GM12878 (cell line): ENCODE results near the gene DENND1B. TPM values are rescaled to one million over a fixed set of nuclear protein-coding genes. Genes with fewer than 3 reads are reported as not detected.

Experiments used
- ATAC-seq: fragments of 200-7000 bp; cut with Tn5 transposase; 3 replicates; pipeline ENCODE4 v1.9.1; 2020; ENCODE audit warnings: mild to moderate bottlenecking, moderate library complexity
- BruUV-seq: library from RNA; stranded (reverse); fragments of 400-500 nt; replicated peaks from 2 replicates; lab custom pipeline; 2021; lab: Mats Ljungman, UMichigan
- CTCF ChIA-PET: fragments of 300-600 bp; sonication (Branson Sonifier 250); formaldehyde crosslinking; extraction: SDS; loops from one replicate; lab custom pipeline; 2021; ENCODE audit warnings: inconsistent platforms; lab: Yijun Ruan, JAX
- POLR2A ChIA-PET: fragments of 350-600 bp; formaldehyde crosslinking; extraction: SDS; loops from one replicate; lab custom pipeline; 2021; ENCODE audit warnings: inconsistent platforms; lab: Charles Lee
- RAD21 ChIA-PET: fragments of 300-600 bp; sonication (Branson Sonifier 250); formaldehyde crosslinking; loops from one replicate; lab custom pipeline; 2023; ENCODE audit warnings: antibody characterized with exemption; ENCODE audit not compliant: unreplicated experiment; lab: Charles Lee
- SMC1A ChIA-PET: fragments of 300-600 bp; sonication (Branson Sonifier 250); formaldehyde crosslinking; loops from one replicate; lab custom pipeline; 2023; ENCODE audit not compliant: unreplicated experiment, uncharacterized antibody; lab: Charles Lee
- DNase-seq: peaks from one replicate; pipeline ENCODE4 v3.0.0-alpha.2; 2011; ENCODE audit warnings: low read depth, low spot score
- FAIRE-seq: peaks from 3 replicates; lab custom pipeline; 2011; peaks lifted over from hg19 to GRCh38; lab: Jason Lieb, UNC
- H2AFZ ChIP-seq: 2 replicates; pipeline ENCODE4 v1.6.0; 2011; ENCODE audit warnings: low read depth, low read length, control low read depth; ENCODE audit not compliant: control insufficient read depth
- H3K27ac ChIP-seq: 2 replicates; pipeline ENCODE4 v1.5.1; 2011; ENCODE audit warnings: control low read depth; ENCODE audit not compliant: control insufficient read depth, insufficient read depth
- H3K27me3 ChIP-seq, 2 experiments: replicated peaks in 1 of 2; 2 replicates each; pipeline versions ENCODE4 v1.6.0 to v1.6.1; 2011; ENCODE audit warnings: low read length in 1 of 2; ENCODE audit not compliant: control insufficient read depth in 2 of 2, insufficient read depth in 2 of 2
- H3K36me3 ChIP-seq, 2 experiments: 2 replicates each; pipeline ENCODE4 v1.5.1; 2011; ENCODE audit warnings: low read length in 1 of 2; ENCODE audit not compliant: control insufficient read depth in 2 of 2, insufficient read depth in 2 of 2
- H3K4me1 ChIP-seq: 2 replicates; pipeline ENCODE4 v1.6.1; 2011; ENCODE audit warnings: mild to moderate bottlenecking, low read length, moderate library complexity, mixed read lengths; ENCODE audit not compliant: control insufficient read depth, insufficient read depth
- H3K4me2 ChIP-seq: 2 replicates; pipeline ENCODE4 v1.6.0; 2011; ENCODE audit warnings: control low read depth; ENCODE audit not compliant: control insufficient read depth, insufficient read depth
- H3K4me3 ChIP-seq: fragments of 200-600 bp; sonication (generic); 2 replicates; pipeline ENCODE4 v1.5.1; 2016
- H3K79me2 ChIP-seq: 2 replicates; pipeline ENCODE4 v1.6.0; 2011; ENCODE audit warnings: low read length; ENCODE audit not compliant: control insufficient read depth, insufficient read depth
- H3K9ac ChIP-seq: 2 replicates; pipeline ENCODE4 v1.8.0; 2011; ENCODE audit warnings: low read length, control low read depth, mixed read lengths; ENCODE audit not compliant: control insufficient read depth, insufficient read depth
- H3K9me3 ChIP-seq: replicated peaks from 3 replicates; pipeline ENCODE4 v1.5.1; 2011; ENCODE audit warnings: mild to moderate bottlenecking, low read length; ENCODE audit not compliant: control insufficient read depth, insufficient read depth
- H4K20me1 ChIP-seq: 2 replicates; pipeline ENCODE4 v1.6.0; 2011; ENCODE audit not compliant: control insufficient read depth, insufficient read depth
- BHLHE40 ChIP-seq, 2 experiments: fragments of 450-650 bp in 1 of 2; IDR thresholded peaks; 2 replicates each; pipeline ENCODE4 v1.6.1; 2011 to 2017; ENCODE audit warnings: low read depth in 2 of 2, borderline replicate concordance in 1 of 2, improper control_type of control experiment in 1 of 2, low read length in 1 of 2, mild to moderate bottlenecking in 1 of 2
- BMI1 ChIP-seq: fragments of 450-650 bp; IDR thresholded peaks from 2 replicates; pipeline ENCODE4 v1.6.1; 2016; ENCODE audit warnings: mild to moderate bottlenecking, moderate library complexity, borderline replicate concordance
- CEBPB ChIP-seq, 2 experiments: fragments of 150-350 bp in 1 of 2; IDR thresholded peaks; 2 replicates each; pipeline ENCODE4 v1.6.1; 2012 to 2014; ENCODE audit warnings: low read depth in 2 of 2, low read length in 2 of 2, borderline replicate concordance in 1 of 2, inconsistent platforms in 1 of 2
- ETV6 ChIP-seq, 2 experiments: fragments of 450-650 bp in 1 of 2; IDR thresholded peaks in 1 of 2; conservative IDR thresholded peaks in 1 of 2; 2 replicates each; pipeline ENCODE4 v1.6.1; 2014; ENCODE audit warnings: antibody characterized with exemption in 1 of 2, borderline replicate concordance in 1 of 2, low read depth in 1 of 2, mild to moderate bottlenecking in 1 of 2, moderate library complexity in 1 of 2
- RELA ChIP-seq: fragments of 450-650 bp; IDR thresholded peaks from 2 replicates; pipeline ENCODE4 v1.8.0; 2014; ENCODE audit warnings: borderline replicate concordance; ENCODE audit not compliant: partially characterized antibody
- RFX5 ChIP-seq: IDR thresholded peaks from 2 replicates; pipeline ENCODE4 v1.6.1; 2011; ENCODE audit warnings: low read depth, low read length, improper control_type of control experiment
- WGBS: methylation state at CpG from one replicate; pipeline ENCODE4 v1.1.6; 2016; ENCODE audit warnings: low lambda C conversion rate; ENCODE audit not compliant: insufficient replicate concordance, insufficient coverage; ENCODE audit errors: missing lambda C conversion rate; 5-methylcytosine and 5-hydroxymethylcytosine counted together
- in situ Hi-C: fragments of 300-500 bp; cut with MboI; formaldehyde crosslinking; loops from 9 replicates; pipeline ENCODE4 v1.14.3; 2018; ENCODE audit warnings: mixed read lengths
- intact Hi-C: fragments of 100-400 bp; cut with micrococcal nuclease; formaldehyde crosslinking; loops from one replicate; pipeline ENCODE4 v1.14.2; 2022; ENCODE audit not compliant: unreplicated experiment
- polyA plus RNA-seq, 11 experiments: library from polyadenylated mRNA; depleted of rRNA in 4 of 11; unstranded in 6 of 11; stranded (reverse) in 5 of 11; fragments of >200 nt; fragmentation: Nextera tagmentation in 4 of 11; fragmentation: Illumina TruSeq in 1 of 11; extraction: Ambion mirVana in 4 of 11; extraction: Trizol in 1 of 11; gene quantifications; 1 replicate in 1 of 11; 2 replicates in 10 of 11; pipeline versions ENCODE4 v1.2.1 to v1.2.3, GENCODE V29; 2011 to 2016; ENCODE audit warnings: inconsistent platforms in 2 of 11, missing spikeins in 2 of 11, low read depth in 1 of 11
- total RNA-seq, 4 experiments: library from RNA; depleted of rRNA in 3 of 4; stranded (reverse); fragments of >200 nt in 3 of 4; fragmentation: Illumina TruSeq in 1 of 4; extraction: Trizol in 1 of 4; gene quantifications; 2 replicates each; pipeline versions ENCODE4 v1.2.1 to v1.2.3, GENCODE V29; 2013 to 2021
- TF ChIP-seq, protein P1 (sequence below): fragments of 450-650 bp; formaldehyde crosslinking; IDR thresholded peaks from 2 replicates; pipeline ENCODE4 v1.4.0; 2022; ENCODE audit warnings: mild to moderate bottlenecking, moderate library complexity
- TF ChIP-seq, protein P2 (sequence below): fragments of 450-650 bp; IDR thresholded peaks from 2 replicates; pipeline ENCODE4 v1.6.1; 2017; ENCODE audit warnings: borderline replicate concordance

The DENND1B gene
- total and polyA plus RNA-seq, 10 of the 15 experiments (the other 5 are each of a cell fraction or from before 2014, with no cell fraction given), result 1.7 to 10.7 (median 8.0) TPM

DNA sequence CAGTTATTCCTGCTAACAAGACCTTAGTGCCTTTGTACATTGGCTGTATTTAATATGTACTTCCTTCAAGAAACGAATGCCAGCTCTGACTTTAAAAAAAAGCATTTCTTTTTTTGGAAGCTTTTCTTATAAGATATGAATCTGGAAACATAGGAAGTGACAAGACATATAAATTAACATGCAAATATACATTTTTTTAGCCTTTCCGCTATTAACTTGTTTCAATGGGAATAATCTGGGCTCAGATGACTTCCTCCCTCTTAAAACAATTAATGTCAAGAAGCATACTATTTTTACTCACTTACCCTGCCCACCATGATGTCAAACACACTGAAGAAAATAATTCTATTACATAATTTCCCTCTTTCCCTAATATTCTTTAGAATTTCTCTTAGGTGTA is 1.4 kb downstream of the DENND1B start:
- BruUV-seq, result TSS peak; percentile 45
- ATAC-seq (no peak), FAIRE-seq (peak; percentile 7), DNase-seq (no peak)
- Histone ChIP-seq H3K27me3 (no peaks in the 10 kb centered on the region; a peak in 1 of 4 replicates), H3K4me1 (peaks cover 30% of the 10 kb centered on the region), H3K36me3 (no peaks in the 10 kb centered on the region), H3K4me3 (peak overlapping the region; percentile 77), H3K4me2 (peak overlapping the region; percentile 97; the same call in 1 of the 2 replicates), H4K20me1 (no peaks in the 10 kb centered on the region), H3K9ac (no peak overlapping the region), H3K79me2 (no peaks in the 10 kb centered on the region; the same call in none of the 2 replicates), H3K9me3 (no peaks in the 10 kb centered on the region), H2AFZ (no peak overlapping the region), H3K27ac (no peak overlapping the region)
- WGBS, result 0% methylated on average over 2 of the region's 2 CpGs
- CTCF ChIA-PET, result interaction anchor here (1.4 kb wide), 1 partner anchor 10 kb away, joined by 4 read pairs; no protein-coding TSS in a partner anchor
- in situ Hi-C loops (no loop called here), intact Hi-C loops (no loop called here)
- RAD21 ChIA-PET, result interaction anchor here (1.0 kb wide), 1 partner anchor 12 kb away, joined by 3 read pairs; no protein-coding TSS in a partner anchor
- POLR2A ChIA-PET, result no interaction called here
- TF ChIP-seq BHLHE40 (IDR thresholded peaks at IDR 0.05; ENCODE audit: borderline replicate concordance in 1 of 2, low read depth in 2 of 2, low read length in 1 of 2) (no peak), BMI1 (peak; percentile 56), RFX5 (no peak)
- SMC1A ChIA-PET, result interaction anchor here (0.7 kb wide), 2 partner anchors 50 to 380 kb away, joined by 3 read pairs; no protein-coding TSS in a partner anchor

DNA sequence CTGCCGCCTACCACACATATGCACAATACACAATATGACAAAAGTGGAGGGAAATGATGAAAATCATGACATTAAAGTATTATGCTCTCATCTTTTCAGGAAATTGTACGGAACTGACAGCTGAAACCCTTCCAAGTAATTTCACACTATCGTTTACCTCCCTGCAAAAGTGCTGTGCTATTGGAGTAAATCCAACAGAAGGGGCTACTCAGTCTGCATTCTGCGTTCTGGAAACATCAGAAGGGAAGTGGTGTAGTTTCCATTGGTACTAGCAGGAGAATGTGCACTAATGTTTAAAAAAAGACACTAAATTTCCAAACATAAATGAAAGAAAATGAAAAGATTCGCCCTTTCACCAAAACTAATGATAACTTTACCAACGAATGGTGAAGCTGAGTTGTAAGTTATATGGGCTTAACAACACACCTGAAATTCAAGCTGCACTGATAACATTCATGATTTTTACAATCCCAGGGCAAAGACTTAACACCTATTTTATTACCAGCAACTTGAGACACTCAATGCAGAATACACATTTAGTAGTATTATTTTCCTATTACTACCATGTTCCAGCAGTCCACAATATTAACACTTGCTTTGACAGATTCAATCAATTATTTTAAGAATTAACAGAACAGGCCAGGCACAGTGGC is 3.2 kb downstream of the DENND1B start:
- SMC1A ChIA-PET, result no interaction called here
- Histone ChIP-seq H3K4me3 (no peak overlapping the region), H3K27me3 (no peaks in the 10 kb centered on the region; a peak in 1 of 4 replicates), H4K20me1 (no peaks in the 10 kb centered on the region), H3K36me3 (no peaks in the 10 kb centered on the region), H3K79me2 (no peaks in the 10 kb centered on the region; the same call in none of the 2 replicates), H3K4me2 (no peak overlapping the region), H3K9me3 (no peaks in the 10 kb centered on the region), H3K9ac (no peak overlapping the region), H2AFZ (no peak overlapping the region), H3K4me1 (peaks cover 19% of the 10 kb centered on the region), H3K27ac (no peak overlapping the region)
- POLR2A ChIA-PET, result interaction anchor here (1.1 kb wide), 1 partner anchor 11 kb away, joined by 4 read pairs; no protein-coding TSS in a partner anchor
- WGBS, result 79% methylated on average over 6 of the region's 6 CpGs
- no peak for FAIRE-seq
- RAD21 ChIA-PET, result no interaction called here
- in situ Hi-C loops (no loop called here), intact Hi-C loops (no loop called here)
- no peak for ATAC-seq
- CTCF ChIA-PET, result interaction anchor here (0.8 to 1.5 kb wide), 2 partner anchors 11 to 34 kb away, joined by 5 to 7 read pairs; no protein-coding TSS in a partner anchor
- no peak for DNase-seq
- BruUV-seq, result no TSS peak
- TF ChIP-seq CEBPB (IDR thresholded peaks at IDR 0.05; ENCODE audit: borderline replicate concordance in 1 of 2, low read depth in 2 of 2, low read length in 2 of 2) (no peak), ETV6 (conservative IDR thresholded peaks at IDR 0.05 in 1 of 2, IDR thresholded peaks at IDR 0.05 in 1 of 2; ENCODE audit: borderline replicate concordance in 1 of 2, low read depth in 1 of 2) (no peak), RFX5 (no peak), RELA (no peak)
- TF ChIP-seq, protein P1, sequence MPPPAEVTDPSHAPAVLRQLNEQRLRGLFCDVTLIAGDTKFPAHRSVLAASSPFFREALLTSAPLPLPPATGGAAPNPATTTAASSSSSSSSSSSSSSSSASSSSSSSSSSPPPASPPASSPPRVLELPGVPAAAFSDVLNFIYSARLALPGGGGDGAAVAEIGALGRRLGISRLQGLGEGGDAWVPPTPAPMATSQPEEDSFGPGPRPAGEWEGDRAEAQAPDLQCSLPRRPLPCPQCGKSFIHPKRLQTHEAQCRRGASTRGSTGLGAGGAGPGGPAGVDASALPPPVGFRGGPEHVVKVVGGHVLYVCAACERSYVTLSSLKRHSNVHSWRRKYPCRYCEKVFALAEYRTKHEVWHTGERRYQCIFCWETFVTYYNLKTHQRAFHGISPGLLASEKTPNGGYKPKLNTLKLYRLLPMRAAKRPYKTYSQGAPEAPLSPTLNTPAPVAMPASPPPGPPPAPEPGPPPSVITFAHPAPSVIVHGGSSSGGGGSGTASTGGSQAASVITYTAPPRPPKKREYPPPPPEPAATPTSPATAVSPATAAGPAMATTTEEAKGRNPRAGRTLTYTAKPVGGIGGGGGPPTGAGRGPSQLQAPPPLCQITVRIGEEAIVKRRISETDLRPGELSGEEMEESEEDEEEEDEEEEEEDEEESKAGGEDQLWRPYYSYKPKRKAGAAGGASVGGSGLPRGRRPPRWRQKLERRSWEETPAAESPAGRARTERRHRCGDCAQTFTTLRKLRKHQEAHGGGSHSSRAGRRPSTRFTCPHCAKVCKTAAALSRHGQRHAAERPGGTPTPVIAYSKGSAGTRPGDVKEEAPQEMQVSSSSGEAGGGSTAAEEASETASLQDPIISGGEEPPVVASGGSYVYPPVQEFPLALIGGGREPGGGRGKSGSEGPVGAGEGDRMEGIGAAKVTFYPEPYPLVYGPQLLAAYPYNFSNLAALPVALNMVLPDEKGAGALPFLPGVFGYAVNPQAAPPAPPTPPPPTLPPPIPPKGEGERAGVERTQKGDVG (CRISPR knock-in tag), result no peak
- TF ChIP-seq, protein P2, sequence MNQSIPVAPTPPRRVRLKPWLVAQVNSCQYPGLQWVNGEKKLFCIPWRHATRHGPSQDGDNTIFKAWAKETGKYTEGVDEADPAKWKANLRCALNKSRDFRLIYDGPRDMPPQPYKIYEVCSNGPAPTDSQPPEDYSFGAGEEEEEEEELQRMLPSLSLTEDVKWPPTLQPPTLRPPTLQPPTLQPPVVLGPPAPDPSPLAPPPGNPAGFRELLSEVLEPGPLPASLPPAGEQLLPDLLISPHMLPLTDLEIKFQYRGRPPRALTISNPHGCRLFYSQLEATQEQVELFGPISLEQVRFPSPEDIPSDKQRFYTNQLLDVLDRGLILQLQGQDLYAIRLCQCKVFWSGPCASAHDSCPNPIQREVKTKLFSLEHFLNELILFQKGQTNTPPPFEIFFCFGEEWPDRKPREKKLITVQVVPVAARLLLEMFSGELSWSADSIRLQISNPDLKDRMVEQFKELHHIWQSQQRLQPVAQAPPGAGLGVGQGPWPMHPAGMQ, result no peak
